ENCODE results near the gene CLDN6. TPM values are rescaled to one million over a fixed set of nuclear protein-coding genes. Genes with fewer than 3 reads are reported as not detected.
A peak's percentile ranks its signal among the peaks of the same experiment; 100 is the strongest.

The CLDN6 gene
- total and polyA plus RNA-seq, 9 of the 15 experiments (the other 6 are each of a cell fraction or from before 2014, with no cell fraction given): 0.22 to 0.75 (median 0.38) TPM; not detected in 3

DNA sequence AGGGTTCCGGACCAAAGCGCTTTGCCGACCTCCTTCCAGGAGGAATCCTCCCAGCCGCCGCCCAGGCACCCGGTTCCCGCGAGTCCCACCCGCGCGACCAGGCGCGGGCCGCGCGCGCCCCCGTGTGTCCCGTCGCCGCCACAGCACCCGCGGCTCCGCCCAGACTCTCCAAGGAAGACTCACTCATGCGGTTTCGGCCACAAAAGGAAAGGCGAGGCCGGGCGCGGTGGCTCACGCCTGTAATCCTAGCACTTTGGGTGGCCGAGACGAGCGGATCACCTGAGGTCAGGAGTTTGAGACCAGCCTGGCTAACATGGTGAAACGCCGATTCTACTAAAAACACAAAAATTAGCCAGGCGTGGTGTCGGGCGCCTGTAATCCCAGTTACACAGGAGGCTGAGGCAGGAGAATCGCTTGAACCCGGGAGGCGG, 34.3 kb downstream of the CLDN6 start (continued):
- TF ChIP-seq, protein P1, sequence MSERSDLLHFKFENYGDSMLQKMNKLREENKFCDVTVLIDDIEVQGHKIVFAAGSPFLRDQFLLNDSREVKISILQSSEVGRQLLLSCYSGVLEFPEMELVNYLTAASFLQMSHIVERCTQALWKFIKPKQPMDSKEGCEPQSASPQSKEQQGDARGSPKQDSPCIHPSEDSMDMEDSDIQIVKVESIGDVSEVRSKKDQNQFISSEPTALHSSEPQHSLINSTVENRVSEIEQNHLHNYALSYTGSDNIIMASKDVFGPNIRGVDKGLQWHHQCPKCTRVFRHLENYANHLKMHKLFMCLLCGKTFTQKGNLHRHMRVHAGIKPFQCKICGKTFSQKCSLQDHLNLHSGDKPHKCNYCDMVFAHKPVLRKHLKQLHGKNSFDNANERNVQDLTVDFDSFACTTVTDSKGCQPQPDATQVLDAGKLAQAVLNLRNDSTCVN (CRISPR knock-in tag; IDR thresholded peaks at IDR 0.05): no peak
- TF ChIP-seq, protein P2, sequence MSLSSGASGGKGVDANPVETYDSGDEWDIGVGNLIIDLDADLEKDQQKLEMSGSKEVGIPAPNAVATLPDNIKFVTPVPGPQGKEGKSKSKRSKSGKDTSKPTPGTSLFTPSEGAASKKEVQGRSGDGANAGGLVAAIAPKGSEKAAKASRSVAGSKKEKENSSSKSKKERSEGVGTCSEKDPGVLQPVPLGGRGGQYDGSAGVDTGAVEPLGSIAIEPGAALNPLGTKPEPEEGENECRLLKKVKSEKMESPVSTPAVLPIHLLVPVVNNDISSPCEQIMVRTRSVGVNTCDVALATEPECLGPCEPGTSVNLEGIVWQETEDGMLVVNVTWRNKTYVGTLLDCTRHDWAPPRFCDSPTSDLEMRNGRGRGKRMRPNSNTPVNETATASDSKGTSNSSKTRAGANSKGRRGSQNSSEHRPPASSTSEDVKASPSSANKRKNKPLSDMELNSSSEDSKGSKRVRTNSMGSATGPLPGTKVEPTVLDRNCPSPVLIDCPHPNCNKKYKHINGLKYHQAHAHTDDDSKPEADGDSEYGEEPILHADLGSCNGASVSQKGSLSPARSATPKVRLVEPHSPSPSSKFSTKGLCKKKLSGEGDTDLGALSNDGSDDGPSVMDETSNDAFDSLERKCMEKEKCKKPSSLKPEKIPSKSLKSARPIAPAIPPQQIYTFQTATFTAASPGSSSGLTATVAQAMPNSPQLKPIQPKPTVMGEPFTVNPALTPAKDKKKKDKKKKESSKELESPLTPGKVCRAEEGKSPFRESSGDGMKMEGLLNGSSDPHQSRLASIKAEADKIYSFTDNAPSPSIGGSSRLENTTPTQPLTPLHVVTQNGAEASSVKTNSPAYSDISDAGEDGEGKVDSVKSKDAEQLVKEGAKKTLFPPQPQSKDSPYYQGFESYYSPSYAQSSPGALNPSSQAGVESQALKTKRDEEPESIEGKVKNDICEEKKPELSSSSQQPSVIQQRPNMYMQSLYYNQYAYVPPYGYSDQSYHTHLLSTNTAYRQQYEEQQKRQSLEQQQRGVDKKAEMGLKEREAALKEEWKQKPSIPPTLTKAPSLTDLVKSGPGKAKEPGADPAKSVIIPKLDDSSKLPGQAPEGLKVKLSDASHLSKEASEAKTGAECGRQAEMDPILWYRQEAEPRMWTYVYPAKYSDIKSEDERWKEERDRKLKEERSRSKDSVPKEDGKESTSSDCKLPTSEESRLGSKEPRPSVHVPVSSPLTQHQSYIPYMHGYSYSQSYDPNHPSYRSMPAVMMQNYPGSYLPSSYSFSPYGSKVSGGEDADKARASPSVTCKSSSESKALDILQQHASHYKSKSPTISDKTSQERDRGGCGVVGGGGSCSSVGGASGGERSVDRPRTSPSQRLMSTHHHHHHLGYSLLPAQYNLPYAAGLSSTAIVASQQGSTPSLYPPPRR (CRISPR knock-in tag; IDR thresholded peaks at IDR 0.05; ENCODE audit: borderline replicate concordance): no peak
- TF ChIP-seq ZNF764 (CRISPR knock-in tag; IDR thresholded peaks at IDR 0.05; ENCODE audit: low read depth) (no peak), ZFPM2 (CRISPR knock-in tag; IDR thresholded peaks at IDR 0.05) (no peak), HNRNPL (IDR thresholded peaks at IDR 0.05; ENCODE audit: low read depth, low read length) (no peak), OTX1 (CRISPR knock-in tag; IDR thresholded peaks at IDR 0.05) (no peak), SMAD2 (IDR thresholded peaks at IDR 0.05; ENCODE audit: low read depth, low read length) (no peak), ZNF347 (CRISPR knock-in tag; IDR thresholded peaks at IDR 0.05; ENCODE audit: low read depth) (no peak), STAT5B (CRISPR knock-in tag; IDR thresholded peaks at IDR 0.05) (no peak), SOX6 (IDR thresholded peaks at IDR 0.05) (no peak; the same call in 1 of the 2 replicates), NFXL1 (CRISPR knock-in tag; IDR thresholded peaks at IDR 0.05) (no peak), ZNF217 (CRISPR knock-in tag; IDR thresholded peaks at IDR 0.05) (no peak), PRMT5 (CRISPR knock-in tag; IDR thresholded peaks at IDR 0.05) (no peak), CBX2 (IDR thresholded peaks at IDR 0.05; ENCODE audit: insufficient read depth, low read length, poor library complexity, severe bottlenecking) (no peak), ESRRA (IDR thresholded peaks at IDR 0.05; ENCODE audit: borderline replicate concordance, low read depth) (peak; percentile 85; the same call in 1 of the 2 replicates), NFYB (IDR thresholded peaks at IDR 0.05; ENCODE audit: extremely low read depth, insufficient read length) (no peak), PHF8 (IDR thresholded peaks at IDR 0.05; ENCODE audit: borderline replicate concordance, low read length) (no peak), BHLHE40 (IDR thresholded peaks at IDR 0.05; ENCODE audit: low read length) (peak; percentile 38; the same call in 1 of the 2 replicates), FOXA1 (IDR thresholded peaks at IDR 0.05; ENCODE audit: borderline replicate concordance) (no peak), L3MBTL2 (IDR thresholded peaks at IDR 0.05) (peak; percentile 88)
- TF ChIP-seq, protein P3, sequence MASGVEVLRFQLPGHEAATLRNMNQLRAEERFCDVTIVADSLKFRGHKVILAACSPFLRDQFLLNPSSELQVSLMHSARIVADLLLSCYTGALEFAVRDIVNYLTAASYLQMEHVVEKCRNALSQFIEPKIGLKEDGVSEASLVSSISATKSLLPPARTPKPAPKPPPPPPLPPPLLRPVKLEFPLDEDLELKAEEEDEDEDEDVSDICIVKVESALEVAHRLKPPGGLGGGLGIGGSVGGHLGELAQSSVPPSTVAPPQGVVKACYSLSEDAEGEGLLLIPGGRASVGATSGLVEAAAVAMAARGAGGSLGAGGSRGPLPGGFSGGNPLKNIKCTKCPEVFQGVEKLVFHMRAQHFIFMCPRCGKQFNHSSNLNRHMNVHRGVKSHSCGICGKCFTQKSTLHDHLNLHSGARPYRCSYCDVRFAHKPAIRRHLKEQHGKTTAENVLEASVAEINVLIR (CRISPR knock-in tag; IDR thresholded peaks at IDR 0.05): no peak
- TF ChIP-seq, protein P4, sequence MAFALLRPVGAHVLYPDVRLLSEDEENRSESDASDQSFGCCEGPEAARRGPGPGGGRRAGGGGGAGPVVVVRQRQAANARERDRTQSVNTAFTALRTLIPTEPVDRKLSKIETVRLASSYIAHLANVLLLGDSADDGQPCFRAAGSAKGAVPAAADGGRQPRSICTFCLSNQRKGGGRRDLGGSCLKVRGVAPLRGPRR (CRISPR knock-in tag; IDR thresholded peaks at IDR 0.05): no peak
- TF ChIP-seq, protein P5, sequence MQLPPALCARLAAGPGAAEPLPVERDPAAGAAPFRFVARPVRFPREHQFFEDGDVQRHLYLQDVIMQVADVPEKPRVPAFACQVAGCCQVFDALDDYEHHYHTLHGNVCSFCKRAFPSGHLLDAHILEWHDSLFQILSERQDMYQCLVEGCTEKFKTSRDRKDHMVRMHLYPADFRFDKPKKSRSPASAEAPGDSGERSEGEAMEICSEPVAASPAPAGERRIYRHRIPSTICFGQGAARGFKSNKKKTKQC (CRISPR knock-in tag; IDR thresholded peaks at IDR 0.05): peak; percentile 64; the same call in 1 of the 2 replicates

Data from K562 (cell line).